Measurements from ENCODE around the gene MEF2D.
A peak's percentile ranks its signal among the peaks of the same experiment; 100 is the strongest.

MEF2D gene

DNA sequence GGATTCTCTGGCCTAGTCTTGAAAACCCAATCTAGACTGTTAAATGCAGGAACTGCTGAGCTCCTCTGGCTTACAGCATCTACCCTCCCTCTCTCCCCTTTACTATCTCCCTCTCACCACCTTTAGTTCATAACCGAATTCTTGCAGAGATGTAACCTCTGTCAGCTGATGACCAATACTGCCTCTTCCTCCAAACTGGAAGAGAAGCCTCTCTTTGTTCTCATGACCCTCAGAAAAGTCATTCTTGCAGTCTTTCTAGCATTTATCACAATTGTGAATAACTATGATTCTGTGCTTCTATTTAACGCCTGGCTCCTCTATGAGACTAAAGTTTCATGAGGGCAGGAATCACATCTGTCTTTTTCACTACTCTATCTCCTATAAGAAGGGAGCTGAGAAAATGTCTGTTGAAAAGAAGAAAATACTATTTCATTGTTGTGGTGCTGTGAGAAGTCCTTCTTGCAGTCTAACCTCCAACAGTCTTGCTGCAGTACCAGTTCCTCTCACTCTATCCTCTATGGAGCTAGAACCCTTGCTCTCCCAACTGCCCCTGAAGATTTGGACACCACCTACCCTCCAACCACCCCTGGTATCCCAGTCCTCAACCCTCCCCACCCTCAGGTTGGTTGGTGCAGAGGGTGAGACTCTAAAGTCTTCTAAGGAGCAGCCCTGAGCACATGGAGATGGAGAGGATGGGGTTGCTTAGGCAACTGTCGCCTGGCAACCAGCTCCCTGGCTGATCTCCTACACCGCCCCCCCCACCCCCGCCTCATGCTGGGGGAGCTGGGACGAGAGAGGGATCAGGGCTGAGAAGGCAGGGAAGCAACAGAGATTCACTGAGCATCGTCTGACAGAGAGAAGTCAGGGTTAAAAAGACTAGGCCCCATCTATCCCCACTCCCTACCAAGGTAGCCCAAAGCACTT lies 13.9 kb downstream of the MEF2D start:
- no peak for DNase-seq (ENCODE audit: low read depth)

DNA sequence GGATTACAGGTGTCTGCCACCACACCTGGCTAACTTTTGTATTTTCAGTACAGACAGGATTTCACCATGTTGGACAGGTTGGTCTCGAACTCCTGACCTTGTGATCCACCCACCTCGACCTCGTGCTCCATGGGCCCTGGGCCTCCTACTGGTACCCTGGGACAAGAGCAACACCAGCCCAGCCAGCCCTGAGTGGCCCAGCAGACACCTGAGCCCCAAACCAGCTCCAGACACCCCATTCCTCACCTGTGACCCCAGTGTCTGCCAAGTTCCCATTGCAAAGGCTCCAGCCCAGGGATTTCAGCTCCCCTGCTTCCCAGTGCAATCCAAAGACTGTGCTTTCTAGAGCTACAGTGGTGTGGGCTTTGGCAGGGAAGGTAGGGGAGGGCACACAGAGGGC lies 14.6 kb downstream of the MEF2D start:
- DNase-seq (ENCODE audit: low read depth) = no peak

DNA sequence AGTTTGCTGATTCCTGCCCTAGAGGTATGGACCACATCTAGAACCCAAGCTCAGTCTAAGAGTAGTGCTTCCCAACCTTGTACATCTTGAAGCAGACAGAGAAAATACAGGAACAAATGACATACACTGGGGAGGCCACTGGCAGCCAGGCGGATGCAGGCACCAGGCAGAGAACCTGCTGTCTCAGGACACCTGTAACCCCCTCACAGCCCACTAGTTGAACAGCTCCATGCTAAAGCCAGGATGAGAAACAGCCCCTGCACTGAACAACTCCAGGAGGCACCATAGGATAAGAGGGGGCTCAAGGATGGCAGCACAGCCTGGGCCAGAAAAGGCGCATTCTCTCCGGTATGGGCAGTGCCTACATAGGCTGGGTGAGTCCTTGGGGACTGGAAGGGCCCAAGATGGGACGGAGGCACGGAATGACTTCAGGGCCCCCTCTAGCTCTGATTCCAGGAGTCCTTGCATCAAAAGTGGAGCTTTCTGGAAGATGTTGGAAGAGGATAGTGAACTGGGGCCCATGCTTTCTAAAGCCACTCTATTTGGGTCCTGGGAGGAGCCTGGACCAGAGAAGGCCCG lies 16.0 kb downstream of the MEF2D start:
- no peak for DNase-seq (ENCODE audit: low read depth)

DNA sequence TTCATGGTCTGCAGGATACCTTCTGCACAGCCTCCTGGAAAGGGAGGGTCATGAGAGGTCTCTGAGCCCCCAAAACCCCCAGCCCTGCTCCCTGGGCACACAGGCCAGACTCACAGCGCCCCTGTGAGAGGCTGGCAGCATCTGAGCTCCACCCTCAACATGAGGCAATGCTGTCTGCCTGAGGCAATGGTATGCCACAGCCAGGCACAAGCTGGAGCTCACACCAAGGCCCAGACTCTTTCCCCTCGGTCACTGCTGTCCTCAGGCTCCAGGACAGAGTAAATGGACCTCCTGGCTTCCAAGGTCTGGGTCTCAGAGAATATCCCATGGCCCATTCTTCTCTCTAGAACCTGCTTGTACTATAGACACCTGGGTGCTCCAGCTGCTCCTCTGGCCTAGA lies 17.2 kb downstream of the MEF2D start:
- DNase-seq (ENCODE audit: low read depth) = no peak

DNA sequence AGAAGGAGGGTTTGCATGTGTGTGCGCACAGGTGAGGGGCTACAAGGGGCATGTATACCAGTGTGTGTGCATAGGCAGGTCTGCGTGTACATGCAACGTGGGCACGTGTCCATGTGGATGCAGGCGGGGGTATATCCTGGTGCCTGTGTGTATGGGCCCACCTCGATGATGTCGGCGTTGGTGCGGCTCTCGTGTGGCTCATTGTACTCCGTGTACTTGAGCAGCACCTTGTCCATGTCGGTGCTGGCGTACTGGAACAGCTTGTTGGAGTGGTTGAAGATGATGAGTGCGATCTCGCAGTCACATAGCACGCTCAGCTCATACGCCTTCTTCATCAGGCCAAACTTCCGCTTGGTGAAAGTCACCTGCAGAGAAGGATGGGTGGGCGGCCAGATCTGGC lies 18.3 kb downstream of the MEF2D start:
- no peak for DNase-seq (ENCODE audit: low read depth)

DNA sequence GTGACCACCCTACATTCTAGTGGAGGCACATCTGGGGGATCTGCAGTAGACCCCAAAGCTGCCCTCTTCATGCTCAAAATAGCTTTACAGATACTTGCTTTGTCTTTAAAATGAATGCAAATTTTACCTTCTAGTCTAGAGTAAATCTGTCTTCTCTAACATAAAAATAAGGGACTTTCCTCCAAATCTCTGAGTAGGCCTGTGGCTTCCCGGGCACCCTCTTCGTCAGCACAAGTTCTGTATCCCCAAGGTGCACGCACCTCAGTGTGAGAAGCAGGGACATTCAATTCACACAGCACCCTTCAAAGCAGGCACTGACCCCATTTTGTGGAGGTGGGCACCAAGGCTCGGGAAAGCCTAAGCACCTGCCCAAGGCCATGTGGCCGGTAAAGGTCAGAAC lies 19.0 kb downstream of the MEF2D start:
- DNase-seq (ENCODE audit: low read depth) = no peak

DNA sequence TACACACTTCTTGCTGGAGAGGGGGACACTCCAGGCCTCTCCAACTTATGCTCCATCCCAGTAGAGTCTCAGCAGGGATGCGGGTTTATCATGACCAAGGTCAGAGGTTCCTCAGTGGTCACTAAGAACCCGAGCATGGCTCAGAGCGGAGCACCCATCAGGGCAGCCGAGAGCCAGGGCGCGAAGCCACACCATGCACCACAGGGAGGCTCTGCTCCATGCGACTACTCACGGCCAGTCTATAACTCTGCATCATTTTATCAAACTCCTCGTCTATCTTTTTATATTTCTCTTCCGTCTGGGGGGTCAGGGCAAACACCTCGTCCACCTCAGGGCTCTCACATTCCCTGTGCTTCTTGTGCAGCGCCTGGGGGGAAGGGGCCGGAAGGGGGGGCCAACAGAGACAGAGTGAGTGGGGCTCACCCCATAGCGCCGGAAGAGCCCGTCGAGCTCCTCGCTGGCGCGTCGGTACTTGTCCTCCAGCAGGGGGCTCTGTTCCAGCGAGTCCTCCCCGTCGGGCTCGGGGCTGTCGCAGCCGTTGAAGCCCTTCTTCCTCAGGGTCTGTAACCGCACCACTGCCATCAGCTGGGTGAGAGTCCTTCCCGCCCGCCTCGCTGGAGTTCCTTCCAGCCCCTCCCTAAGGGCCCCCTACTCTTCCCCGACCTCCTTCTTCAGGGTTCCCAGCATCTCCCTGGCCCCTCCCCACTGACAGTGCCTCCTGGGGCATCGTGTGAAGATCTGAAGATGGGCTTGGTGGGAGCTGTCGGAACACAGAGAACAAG lies 20.0 kb downstream of the MEF2D start:
- peak; percentile 66 for DNase-seq (ENCODE audit: low read depth)

DNA sequence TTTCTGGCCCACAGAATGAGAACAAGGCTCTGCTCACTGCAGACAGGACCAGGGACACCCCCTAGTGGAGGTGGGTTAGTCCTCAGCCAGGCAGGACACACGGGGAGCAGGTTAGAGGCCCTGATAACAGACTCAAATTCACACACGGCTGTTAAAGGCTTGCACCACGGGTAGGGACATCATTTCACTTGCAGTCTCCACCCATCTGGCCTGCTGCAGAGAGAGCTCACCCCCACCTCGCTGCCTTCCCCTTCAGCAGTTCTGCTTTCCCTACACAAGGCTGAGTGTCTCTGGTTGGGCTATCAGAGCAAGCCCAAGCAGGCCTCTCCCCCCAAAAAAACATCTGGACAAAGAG lies 20.6 kb downstream of the MEF2D start:
- DNase-seq (ENCODE audit: low read depth) = no peak

DNA sequence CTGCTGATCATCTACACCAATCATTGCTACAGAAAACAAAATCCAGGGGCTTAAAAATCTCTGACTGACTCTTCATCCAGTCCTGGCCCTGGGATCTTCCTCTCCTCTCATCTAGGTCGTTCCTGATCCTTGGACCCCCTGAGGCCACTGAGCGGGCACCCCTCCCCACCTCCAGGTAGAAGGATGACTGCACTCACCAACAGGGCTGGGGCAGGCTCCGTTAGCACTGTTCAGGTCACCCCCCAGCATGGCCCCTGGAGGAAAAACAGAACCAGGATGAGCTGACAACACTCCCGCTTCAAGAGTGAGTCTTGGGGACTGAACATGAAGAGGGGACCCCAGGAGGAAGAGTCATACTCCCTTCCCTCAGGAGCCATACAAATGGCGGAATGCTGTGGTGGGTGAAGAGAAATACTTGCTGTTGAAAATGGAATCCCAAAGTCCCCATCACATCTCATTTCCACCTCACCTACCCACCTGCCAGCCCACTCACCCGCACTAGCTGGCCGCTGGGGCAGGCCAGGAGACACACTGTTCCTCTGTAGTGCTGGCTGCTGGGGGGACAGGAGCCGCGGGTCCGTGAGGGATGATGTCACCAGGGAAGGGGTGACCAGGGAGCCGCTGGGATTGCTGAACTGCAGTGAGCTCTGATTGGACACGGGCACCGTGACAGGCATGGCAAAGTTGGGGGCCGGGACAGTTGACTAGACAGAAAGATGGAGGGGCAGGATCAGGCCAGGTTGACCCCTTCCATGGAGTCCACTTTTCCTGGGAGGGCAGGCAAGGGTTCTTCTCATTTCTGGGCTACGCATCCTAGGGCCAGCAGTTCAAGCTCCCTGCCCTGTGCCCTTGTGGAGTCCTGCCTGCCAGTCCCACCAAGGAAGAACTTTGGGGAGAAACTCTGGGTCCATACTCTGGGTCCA lies 21.2 kb downstream of the MEF2D start:
- no peak for DNase-seq (ENCODE audit: low read depth)

DNA sequence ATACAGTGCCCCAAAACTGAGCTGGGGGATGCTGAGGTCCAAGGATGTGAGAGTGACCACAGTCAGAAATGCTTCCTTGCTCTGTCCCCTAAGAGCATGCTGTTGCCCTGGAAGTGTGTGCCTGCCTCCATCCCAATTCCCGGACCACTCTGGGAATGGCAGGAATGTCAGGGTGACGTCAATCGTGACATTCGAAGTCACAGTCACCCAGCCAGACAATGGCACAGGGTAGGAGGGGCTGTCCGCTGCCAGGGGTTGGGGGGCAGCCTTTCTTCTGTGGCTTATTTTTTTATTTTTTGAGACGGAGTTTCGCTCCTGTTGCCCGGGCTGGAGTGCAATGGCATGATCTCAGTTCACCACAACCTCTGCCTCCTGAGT lies 22.3 kb downstream of the MEF2D start:
- no peak for DNase-seq (ENCODE audit: low read depth)

DNA sequence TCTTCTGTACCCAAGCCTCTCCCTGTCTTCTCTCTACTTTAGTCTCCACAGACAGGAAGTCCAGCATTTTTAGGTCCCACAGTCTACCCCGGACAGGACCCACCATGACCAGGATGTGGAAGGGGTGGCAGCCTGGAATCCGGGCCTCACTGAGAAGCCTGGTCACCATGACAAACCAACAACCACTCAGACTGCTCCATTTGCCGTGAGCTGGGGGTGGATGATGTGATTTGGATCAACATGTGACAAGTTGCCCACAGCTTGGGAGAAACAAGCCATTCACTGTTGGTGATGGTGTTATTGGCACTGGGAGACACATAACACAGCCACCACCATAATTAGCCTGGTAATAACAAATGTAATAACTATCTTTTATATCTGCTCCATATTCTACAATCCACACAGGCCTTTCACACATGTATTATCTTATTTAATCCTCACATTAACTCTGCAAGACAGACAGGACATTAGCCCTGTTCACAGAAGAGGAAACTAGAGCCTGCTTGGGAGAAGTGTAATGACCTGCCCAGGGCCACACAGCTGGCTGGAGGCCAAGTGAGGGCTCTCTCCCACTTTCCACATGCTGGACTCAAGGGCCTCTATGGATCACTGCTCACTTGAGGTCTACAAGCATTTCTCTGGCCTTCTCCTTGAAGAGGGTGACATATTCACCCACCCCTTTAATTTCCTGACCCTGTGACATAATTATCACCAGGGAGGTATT lies 22.9 kb downstream of the MEF2D start:
- DNase-seq (ENCODE audit: low read depth) = no peak

DNA sequence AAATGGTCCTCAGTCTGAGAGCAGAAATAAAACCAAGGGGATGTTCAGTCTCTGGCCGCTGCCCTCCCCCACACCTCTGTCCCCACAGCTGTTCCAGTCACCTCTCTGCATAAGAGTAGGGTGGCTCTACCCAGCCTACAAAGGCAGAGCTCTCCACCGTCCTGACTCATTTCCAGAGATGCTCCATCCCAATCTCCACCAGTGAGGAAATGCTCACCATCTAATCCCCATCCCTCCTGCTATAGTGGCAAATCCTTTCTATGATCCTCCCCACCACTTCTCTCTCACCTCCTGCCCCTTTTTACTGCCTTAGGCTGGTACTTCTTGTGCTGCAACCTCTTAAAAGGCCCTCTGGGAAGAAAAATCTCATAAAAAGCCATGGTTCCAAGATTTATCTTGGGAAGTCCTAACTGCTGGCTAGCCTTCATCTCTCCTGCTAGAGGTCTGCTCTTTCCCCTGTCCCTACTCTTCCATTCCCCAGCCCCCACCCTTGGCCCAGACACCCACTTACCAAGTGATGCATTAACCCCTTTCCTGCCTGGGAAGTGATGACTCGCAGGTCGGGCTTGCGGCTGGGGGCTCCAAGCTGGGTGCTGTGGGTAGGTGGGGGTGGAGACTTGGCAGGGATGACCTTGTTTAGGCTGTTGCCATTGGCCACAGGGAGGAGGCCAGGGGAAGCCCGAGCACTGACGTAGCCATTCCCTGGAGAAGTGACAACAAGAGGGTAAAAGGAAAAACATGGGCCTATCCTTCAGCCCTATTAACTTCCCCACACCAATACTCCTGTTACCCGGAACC lies 23.9 kb downstream of the MEF2D start:
- no peak for DNase-seq (ENCODE audit: low read depth)

DNA sequence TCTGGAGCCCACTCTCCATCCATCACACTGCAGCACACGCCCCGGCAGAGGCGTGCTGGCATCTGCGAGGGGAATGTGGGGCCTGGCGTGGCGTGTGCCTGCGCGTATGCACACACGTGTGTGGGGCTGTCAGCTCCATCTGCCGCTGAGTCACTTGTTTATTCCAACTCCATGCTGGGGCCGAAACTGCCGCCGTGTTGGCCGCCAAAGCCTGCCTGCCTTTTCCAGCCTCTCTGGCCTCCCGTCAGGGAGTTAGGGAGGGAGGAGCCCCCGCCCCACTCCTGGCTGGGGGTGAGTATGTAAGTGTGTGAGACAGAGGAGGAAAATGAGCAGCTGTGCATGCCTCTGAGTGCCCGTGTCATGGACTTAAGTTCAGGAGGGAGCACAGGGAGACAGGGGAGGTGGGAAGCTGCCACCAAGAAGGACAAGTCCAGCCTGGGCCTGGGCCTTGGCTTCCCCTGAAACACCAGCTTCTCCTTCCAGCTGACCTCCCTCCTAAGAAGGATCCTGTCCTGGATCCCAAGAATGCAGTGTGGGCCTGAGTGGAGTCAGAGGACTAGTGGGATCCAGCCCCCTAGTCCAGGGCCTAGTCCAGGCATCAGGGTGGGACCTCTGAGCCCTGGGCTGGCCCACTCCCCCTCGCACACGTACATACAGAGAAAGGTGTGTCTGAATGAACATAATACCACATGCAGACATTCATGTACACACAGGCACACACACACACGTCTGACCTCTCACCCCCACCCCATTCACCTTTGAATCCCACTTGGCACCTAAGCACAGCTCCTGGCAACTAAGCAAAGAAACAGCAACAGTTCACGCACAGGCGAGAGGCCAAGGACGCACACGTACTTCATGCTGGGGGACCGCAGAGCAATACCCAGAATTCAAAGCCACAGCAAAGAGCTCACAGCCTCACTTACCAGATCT lies 24.7 kb downstream of the MEF2D start:
- DNase-seq (ENCODE audit: low read depth) = no peak

DNA sequence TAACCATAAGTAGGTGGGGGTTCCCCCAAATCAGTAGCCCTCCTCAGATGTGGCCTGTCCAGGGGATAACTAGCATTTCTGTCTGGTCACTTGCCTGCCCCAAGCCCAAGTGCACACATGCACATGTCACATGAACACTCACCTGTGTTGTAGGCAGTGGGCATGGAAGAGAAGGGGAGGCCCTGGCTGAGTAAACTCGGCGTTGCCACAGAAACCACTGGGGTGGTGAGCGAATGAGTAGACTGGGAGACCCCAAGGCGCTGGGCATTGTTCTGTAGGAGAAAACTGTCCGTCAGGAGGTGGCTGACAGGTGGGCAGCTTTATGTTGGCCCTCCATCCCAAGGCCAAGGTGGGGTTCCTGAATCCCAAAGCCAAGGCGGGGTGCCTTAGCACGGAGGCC lies 25.6 kb downstream of the MEF2D start:
- no peak for DNase-seq (ENCODE audit: low read depth)

DNA sequence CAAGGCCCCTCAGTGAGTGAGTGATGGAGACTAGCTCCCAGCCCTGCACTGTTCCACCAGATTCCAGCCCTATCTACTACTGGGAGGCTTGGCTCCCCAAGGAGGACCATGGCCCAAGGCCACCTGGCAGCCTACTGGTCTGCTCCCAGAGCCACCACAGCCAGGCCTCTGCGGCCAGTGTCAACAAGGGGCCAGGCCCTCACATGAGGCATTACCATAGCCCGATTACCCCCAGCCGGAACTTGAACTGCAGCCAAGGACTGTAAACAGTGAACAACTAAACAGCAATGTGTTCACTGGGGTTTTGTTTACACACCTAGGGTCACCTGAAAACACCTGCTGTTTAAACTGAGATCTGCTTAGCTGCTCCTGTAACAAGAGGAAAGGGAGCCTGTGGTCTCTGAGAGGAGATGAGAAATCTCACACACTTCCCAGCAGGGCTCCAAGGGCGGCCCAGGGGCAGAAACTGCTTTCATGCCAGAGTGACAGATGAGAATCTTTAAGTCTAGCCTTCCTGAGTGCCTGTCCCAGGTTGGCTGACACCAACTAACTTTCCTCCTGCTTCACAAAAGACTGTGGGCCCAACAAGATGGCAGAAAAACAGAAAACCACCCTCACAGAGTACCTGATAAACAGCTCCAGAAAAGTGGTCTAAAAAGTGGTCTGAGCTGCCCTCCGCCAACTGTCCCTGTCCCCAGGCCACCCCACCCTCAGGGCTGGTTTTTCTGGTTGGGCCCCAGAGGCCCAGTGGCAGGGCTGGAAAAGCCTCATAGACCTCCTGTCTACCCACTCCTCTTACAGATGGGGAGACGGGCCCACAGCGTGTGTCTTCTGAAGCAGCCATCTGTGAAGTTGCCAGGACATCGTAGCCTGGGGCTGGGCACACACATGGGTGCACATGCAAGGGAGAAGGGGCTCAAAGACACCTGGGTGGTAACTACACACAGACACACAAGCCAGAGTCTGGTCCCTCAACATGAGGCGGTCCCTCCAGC lies 28.8 kb downstream of the MEF2D start:
- no peak for DNase-seq (ENCODE audit: low read depth)

DNA sequence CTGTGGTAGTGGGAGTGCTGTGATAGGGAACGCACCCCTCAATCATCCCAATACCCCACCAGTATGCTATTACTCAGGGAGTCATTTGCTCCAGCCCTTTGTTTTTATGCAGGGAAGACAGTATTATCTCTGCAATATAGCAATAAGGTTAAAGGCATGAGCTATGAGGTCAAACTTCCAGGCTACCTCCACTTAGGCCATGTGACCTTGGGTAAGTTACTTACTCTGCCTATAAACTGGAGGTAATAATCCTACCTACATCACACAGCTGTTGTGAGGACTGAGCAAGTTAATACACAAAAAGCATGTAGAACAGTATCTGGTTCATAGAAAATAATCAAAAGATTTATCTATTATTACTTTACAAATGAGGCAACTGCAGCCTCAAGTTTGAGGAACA lies 30.1 kb downstream of the MEF2D start:
- DNase-seq (ENCODE audit: low read depth) = no peak

DNA sequence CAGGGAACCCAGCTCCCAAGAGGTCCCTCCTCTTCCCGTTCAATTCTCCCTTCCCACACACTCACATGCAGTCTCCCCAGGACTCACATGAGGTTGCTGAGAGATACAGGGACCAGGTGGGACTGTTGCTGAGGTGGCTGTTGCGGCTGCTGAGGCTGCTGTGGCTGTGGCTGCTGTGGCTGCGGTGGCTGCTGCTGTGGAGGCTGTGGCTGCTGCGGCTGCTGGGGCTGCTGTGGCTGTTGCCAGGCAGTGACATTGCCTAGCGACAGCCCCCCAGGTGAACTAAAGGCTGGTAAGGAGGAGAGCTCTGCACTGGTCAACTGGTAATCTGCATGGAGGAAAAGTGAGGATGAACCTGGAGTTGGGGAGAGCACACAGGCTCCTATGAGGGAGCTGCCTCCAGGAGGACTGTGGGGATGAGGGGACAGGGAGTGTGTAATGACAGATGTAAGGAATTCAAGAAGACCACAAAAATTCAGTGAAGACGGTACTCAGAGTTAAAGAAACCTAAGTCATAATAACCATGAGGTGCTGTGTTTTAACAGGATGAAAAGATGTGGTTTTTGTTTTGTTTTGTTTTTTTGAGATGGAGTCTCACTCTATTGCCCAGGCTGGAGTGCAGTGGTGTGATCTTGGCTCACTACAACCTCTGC lies 31.8 kb downstream of the MEF2D start:
- DNase-seq (ENCODE audit: low read depth) = no peak

DNA sequence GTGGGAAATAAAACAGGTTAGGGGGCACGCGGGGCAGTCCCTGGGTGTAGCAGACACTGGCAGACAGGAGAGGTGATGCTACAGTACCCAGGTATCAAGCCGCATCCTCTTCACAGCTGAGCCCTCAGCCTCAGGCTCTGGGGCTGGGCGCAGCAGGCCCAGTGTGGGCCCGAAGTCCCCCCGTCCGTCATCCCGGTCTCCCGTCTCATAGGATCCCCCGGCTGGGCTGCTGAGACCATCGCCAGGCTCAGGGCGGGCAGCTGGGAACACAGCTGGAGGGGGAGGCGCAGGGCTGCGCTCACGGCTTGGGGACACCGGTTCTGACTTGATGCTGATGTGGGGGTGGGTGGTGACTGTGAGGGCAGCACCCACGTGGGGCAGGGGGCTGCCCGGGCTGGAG lies 32.7 kb downstream of the MEF2D start:
- DNase-seq (ENCODE audit: low read depth) = no peak
